Heart left ventricle (tissue), 13 donors: ENCODE data around the gene ATXN7.

Source experiments
- CTCF ChIP-seq, 12 donors: fragments of 200-600 bp; sonication (generic) in 4 of 12; IDR thresholded peaks; one replicate each; pipeline versions ENCODE4 v1.5.0 to v1.8.0; 2018 to 2022; ENCODE audit warnings: antibody characterized with exemption in 12 of 12, mild to moderate bottlenecking in 5 of 12
- POLR2A ChIP-seq, 2 donors: fragments of 450-650 bp; IDR thresholded peaks; one replicate each; pipeline ENCODE4 v1.6.1; 2017; ENCODE audit warnings: antibody characterized with exemption in 2 of 2, mild to moderate bottlenecking in 2 of 2, moderate library complexity in 2 of 2
- donor health status: ischemic (EF 13 %, LVEDD 7.1; RV severe dilation, severe dysfunction).
- donor health status: DM: no; HTN: yes; CAD: no.
- donor health status: DM: no; HTN: no; CAD: no.
- donor health status: ischemic (EF 25% LVEDD 6.9; RV normal size, moderate dysfunction).
- donor health status: ischemic (EF 25% LVEDD 5.7; RV mildly dilated, moderate dysfunction).
- donor health status: ischemic (EF 35%, LVEDD 5.7; RV mildly dilated, moderate dysfunction).
- donor health status: nonischemic (EF 11% LVEDD 7.7; RV severe dilation, severe dysfunction).
- donor health status: DM: yes; HTN: yes; CAD: no.
- donor health status: PGD.
- donor health status: ischemic (EF 29% LVEDD 5.4; RV normal size, mild dysfunction).
- donor health status: nonischemic (EF 23%, LVEDD 6.1; RV moderate dilation, normal function).

DNA sequence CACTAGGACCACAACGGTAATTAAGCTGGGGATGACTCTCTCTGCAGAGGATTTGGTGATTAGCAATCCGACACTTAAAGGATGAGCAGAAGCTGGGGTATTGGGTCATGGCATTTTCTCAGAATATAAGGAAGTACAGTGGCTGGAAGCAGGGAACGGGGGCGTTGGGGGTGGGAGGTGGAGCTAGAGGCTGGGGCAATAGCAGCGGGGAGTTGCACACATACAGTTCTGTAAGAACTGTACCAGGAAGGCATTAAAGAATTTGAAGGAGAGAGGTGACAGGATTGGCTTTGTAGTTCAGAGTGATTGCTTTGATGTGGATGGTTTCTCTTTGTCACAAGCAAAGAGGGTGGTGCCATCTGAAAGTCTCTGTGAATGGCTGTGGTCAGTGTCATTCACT, 131.4 kb downstream of the ATXN7 start:
- TF ChIP-seq CTCF (IDR thresholded peaks at IDR 0.05), result no peak
- no peak for TF ChIP-seq POLR2A (IDR thresholded peaks at IDR 0.05)
